Measurements from ENCODE around the gene PEDS1. TPM values are rescaled to one million over a fixed set of nuclear protein-coding genes. Genes with fewer than 3 reads are reported as not detected.

The PEDS1 gene
- total and polyA plus RNA-seq, 2 of the 13 experiments (the other 11 are each of a cell fraction or from before 2014, with no cell fraction given) = 30.5 to 93.9 TPM

GRCh38 chr20:50163570-50164317, 10.2 kb upstream of the PEDS1 start (continued):
- TF ChIP-seq DBP (CRISPR knock-in tag; IDR thresholded peaks at IDR 0.05; ENCODE audit: not compliant biosample characterization) (peak; percentile 46), ELF3 (CRISPR knock-in tag; IDR thresholded peaks at IDR 0.05) (peak; percentile 56; the same call in 1 of the 2 replicates), PRDM15 (CRISPR knock-in tag; IDR thresholded peaks at IDR 0.05) (no peak), U2AF1 (optimal IDR thresholded peaks at IDR 0.05; ENCODE audit: low read depth, low read length) (no peak), BCLAF1 (IDR thresholded peaks at IDR 0.05) (no peak), CEBPB (IDR thresholded peaks at IDR 0.05; ENCODE audit: borderline replicate concordance, low read depth, low read length) (no peak), MIXL1 (CRISPR knock-in tag; IDR thresholded peaks at IDR 0.05) (no peak), USF2 (IDR thresholded peaks at IDR 0.05; ENCODE audit: low read depth, low read length) (no peak), USF2 (CRISPR knock-in tag; IDR thresholded peaks at IDR 0.05; ENCODE audit: borderline replicate concordance) (no peak), DZIP1 (CRISPR knock-in tag; IDR thresholded peaks at IDR 0.05) (no peak), ZNF746 (CRISPR knock-in tag; IDR thresholded peaks at IDR 0.05) (no peak), SOX6 (IDR thresholded peaks at IDR 0.05) (no peak), SOX6 (CRISPR knock-in tag; IDR thresholded peaks at IDR 0.05) (0 out of 2 replicates have a peak, but pooled peaks have one; percentile 31), ZBTB26 (CRISPR knock-in tag; IDR thresholded peaks at IDR 0.05; ENCODE audit: borderline replicate concordance) (0 out of 2 replicates have a peak, but pooled peaks have one; percentile 15), ETV6 (CRISPR knock-in tag; conservative IDR thresholded peaks at IDR 0.05) (no peak)

All from HepG2 (cell line).